SU-DHL-6 (cell line): ENCODE data around the gene ASB2.

Source experiments
- H2AFZ ChIP-seq: fragments of 200-600 bp; sonication (generic); 2 replicates; pipeline ENCODE4 v1.6.1; 2014; ENCODE audit warnings: low read depth, mild to moderate bottlenecking, moderate library complexity, mixed read lengths, antibody characterized with exemption, low read length; ENCODE audit not compliant: severe bottlenecking
- H3F3A ChIP-seq: fragments of 200-600 bp; shearing (Covaris generic); 2 replicates; pipeline ENCODE4 v1.6.0; 2016; ENCODE audit warnings: antibody characterized with exemption, mild to moderate bottlenecking; ENCODE audit not compliant: insufficient read depth
- H3K27ac ChIP-seq: fragments of 200-600 bp; sonication (generic); 2 replicates; pipeline ENCODE4 v1.5.1; 2016; ENCODE audit warnings: low read depth, mild to moderate bottlenecking, low read length, moderate library complexity, mixed read lengths
- H3K27me3 ChIP-seq: fragments of 200-600 bp; sonication (generic), shearing (Covaris generic); 2 replicates; pipeline ENCODE4 v1.6.0; 2014; ENCODE audit warnings: mild to moderate bottlenecking, low read length
- H3K36me3 ChIP-seq: fragments of 200-600 bp; sonication (generic); 2 replicates; pipeline ENCODE4 v1.6.1; 2014; ENCODE audit warnings: mild to moderate bottlenecking, low read length, mixed read lengths
- H3K4me2 ChIP-seq: fragments of 300-600, 200-600 bp; shearing (Covaris generic), sonication (generic); 2 replicates; pipeline ENCODE4 v1.6.0; 2014; ENCODE audit warnings: low read length, low read depth, mild to moderate bottlenecking; ENCODE audit not compliant: poor library complexity, severe bottlenecking
- H3K4me3 ChIP-seq: fragments of 200-600 bp; sonication (generic); 2 replicates; pipeline ENCODE4 v1.5.1; 2014; ENCODE audit warnings: antibody characterized with exemption, low read length, mild to moderate bottlenecking, mixed read lengths; ENCODE audit not compliant: insufficient read depth, poor library complexity, severe bottlenecking
- H3K79me2 ChIP-seq: fragments of 200-600 bp; sonication (generic); 2 replicates; pipeline ENCODE4 v1.6.1; 2014; ENCODE audit warnings: mild to moderate bottlenecking, low read length, moderate library complexity; ENCODE audit not compliant: insufficient read depth
- H3K9ac ChIP-seq: fragments of 200-600 bp; sonication (generic); 2 replicates; pipeline ENCODE4 v1.7.0; 2014; ENCODE audit warnings: mild to moderate bottlenecking, low read length
- H3K9me2 ChIP-seq: fragments of 200-600 bp; sonication (generic); replicated peaks from 2 replicates; pipeline ENCODE4 v1.6.1; 2014; ENCODE audit warnings: low read length; ENCODE audit not compliant: insufficient read depth
- H3K9me3 ChIP-seq: fragments of 200-600 bp; sonication (generic); 2 replicates; pipeline ENCODE4 v1.6.1; 2014; ENCODE audit warnings: low read length, mixed read lengths; ENCODE audit not compliant: insufficient read depth
- H4K20me1 ChIP-seq: fragments of 200-600 bp; sonication (generic); 2 replicates; pipeline ENCODE4 v1.6.1; 2014; ENCODE audit warnings: low read depth, mild to moderate bottlenecking, antibody characterized with exemption, low read length, moderate library complexity, mixed read lengths
- EZH2phosphoT487 ChIP-seq: fragments of 200-600 bp; sonication (generic), shearing (Covaris generic); conservative IDR thresholded peaks from 2 replicates; pipeline ENCODE4 v1.6.1; 2018; ENCODE audit warnings: mild to moderate bottlenecking, antibody characterized with exemption, low read length, moderate library complexity, mixed read lengths
- TF ChIP-seq, protein P1 (sequence below): fragments of 200-600 bp; sonication (generic); IDR thresholded peaks from one replicate; pipeline ENCODE4 v1.5.1; 2017; ENCODE audit warnings: antibody characterized with exemption, mild to moderate bottlenecking, low read length, moderate library complexity; ENCODE audit not compliant: insufficient read depth, poor library complexity, severe bottlenecking

Gene ASB2

GRCh38 chr14:93954900-93955849 lies 21.2 kb downstream of the ASB2 start:
- no peak for TF ChIP-seq EZH2phosphoT487
- Histone ChIP-seq H3K4me2 (peak overlapping the region; percentile 64), H3K27me3 (no peaks in the 10 kb centered on the region), H3K4me3 (peak overlapping the region; percentile 11), H2AFZ (no peak overlapping the region), H4K20me1 (no peaks in the 10 kb centered on the region), H3K9me3 (no peaks in the 10 kb centered on the region), H3K27ac (peak overlapping the region; percentile 99), H3K36me3 (no peaks in the 10 kb centered on the region), H3K9ac (peak overlapping the region; percentile 60), H3K79me2 (no peaks in the 10 kb centered on the region; the same call in 1 of the 2 replicates), H3K9me2 (no peaks in the 10 kb centered on the region), H3F3A (peaks cover 16% of the 10 kb centered on the region)

- Histone ChIP-seq H3K36me3 (no peaks in the 10 kb centered on the region), H3K79me2 (no peaks in the 10 kb centered on the region; the same call in 1 of the 2 replicates), H3K9me3 (no peaks in the 10 kb centered on the region), H3K27me3 (no peaks in the 10 kb centered on the region), H3K4me2 (peak overlapping the region; percentile 64), H3K4me3 (no peak overlapping the region), H3K27ac (peak overlapping the region; percentile 99), H4K20me1 (no peaks in the 10 kb centered on the region), H3K9ac (no peak overlapping the region), H2AFZ (no peak overlapping the region), H3K9me2 (no peaks in the 10 kb centered on the region), H3F3A (0 out of 2 replicates have a peak, but pooled peaks cover 9% of the 10 kb centered on the region)
- TF ChIP-seq, protein P1, sequence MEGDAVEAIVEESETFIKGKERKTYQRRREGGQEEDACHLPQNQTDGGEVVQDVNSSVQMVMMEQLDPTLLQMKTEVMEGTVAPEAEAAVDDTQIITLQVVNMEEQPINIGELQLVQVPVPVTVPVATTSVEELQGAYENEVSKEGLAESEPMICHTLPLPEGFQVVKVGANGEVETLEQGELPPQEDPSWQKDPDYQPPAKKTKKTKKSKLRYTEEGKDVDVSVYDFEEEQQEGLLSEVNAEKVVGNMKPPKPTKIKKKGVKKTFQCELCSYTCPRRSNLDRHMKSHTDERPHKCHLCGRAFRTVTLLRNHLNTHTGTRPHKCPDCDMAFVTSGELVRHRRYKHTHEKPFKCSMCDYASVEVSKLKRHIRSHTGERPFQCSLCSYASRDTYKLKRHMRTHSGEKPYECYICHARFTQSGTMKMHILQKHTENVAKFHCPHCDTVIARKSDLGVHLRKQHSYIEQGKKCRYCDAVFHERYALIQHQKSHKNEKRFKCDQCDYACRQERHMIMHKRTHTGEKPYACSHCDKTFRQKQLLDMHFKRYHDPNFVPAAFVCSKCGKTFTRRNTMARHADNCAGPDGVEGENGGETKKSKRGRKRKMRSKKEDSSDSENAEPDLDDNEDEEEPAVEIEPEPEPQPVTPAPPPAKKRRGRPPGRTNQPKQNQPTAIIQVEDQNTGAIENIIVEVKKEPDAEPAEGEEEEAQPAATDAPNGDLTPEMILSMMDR = no peak
- no peak for TF ChIP-seq EZH2phosphoT487
These were observed 21.9 kb downstream of the ASB2 start for GRCh38 chr14:93954516-93954830.

DNA sequence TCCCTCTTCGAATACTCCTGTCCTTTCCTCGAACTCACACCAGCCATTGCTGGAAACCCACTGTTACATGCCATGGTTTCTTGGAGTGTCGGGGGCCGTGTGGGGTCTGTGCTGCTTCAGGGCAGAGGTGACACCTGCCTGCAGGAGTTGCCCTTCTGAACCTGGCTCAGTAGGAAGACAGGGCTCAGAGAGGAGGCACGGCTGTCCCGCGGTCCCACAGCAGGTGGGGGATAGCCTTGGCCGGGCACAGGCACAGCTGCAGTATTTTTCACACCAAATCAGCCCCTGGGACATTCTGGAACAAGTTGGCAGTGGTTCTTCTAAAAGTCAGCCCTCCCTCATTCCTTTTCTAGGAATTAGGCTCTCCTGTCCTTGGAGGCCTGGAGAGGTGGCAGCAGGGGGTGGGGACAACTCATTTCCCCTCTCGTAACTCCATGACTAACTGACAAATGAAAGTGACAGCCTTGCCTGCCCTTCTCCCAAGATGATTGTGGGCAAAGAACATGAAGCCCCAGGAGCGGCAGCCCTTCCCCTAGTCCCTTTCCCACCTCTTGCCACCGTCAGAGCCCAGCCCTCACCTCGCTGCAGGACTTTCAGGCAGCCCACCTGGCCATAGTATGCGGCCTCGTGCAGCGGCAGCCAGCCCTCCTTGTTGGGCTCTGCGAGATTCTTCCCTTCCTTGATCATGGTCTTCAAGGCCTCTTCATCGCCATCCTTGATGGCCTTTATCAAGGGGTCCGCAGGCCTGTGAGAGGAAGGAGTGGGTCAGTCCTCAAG lies 22.4 kb downstream of the ASB2 start:
- Histone ChIP-seq H3K27me3 (no peaks in the 10 kb centered on the region), H3K9me3 (no peaks in the 10 kb centered on the region), H3K9ac (no peak overlapping the region), H3K4me3 (no peak overlapping the region), H4K20me1 (no peaks in the 10 kb centered on the region), H3K79me2 (no peaks in the 10 kb centered on the region; the same call in 1 of the 2 replicates), H2AFZ (no peak overlapping the region), H3K36me3 (no peaks in the 10 kb centered on the region), H3K27ac (peak overlapping the region; percentile 99), H3K9me2 (no peaks in the 10 kb centered on the region), H3F3A (0 out of 2 replicates have a peak, but pooled peaks cover 9% of the 10 kb centered on the region), H3K4me2 (no peak overlapping the region)
- TF ChIP-seq, protein P1 = no peak
- TF ChIP-seq EZH2phosphoT487 = no peak
